ENCODE results near the gene KIAA1614.

GRCh38 chr1:180881806-180882509, 30.7 kb upstream of the KIAA1614 start:
- TF ChIP-seq CTCF (IDR thresholded peaks at IDR 0.05) (no peak), EP300 (IDR thresholded peaks at IDR 0.05) (no peak), POLR2A (IDR thresholded peaks at IDR 0.05) (no peak), POLR2AphosphoS5 (IDR thresholded peaks at IDR 0.05) (no peak)
